GM21423 (cell line): Measurements from ENCODE around the gene PDE4D.
A peak's percentile ranks its signal among the peaks of the same experiment; 100 is the strongest.
"Not testable (repeated sequence)": the region's sequence is repeated elsewhere in the genome, so short reads cannot be mapped to it uniquely, and the experiment has no call there.

Experiments used
- ATAC-seq: cut with Tn5 transposase; IDR thresholded peaks from one replicate; pipeline ENCODE4 v1.9.1; 2021; ENCODE audit warnings: mild to moderate bottlenecking, moderate library complexity; ENCODE audit not compliant: unreplicated experiment

PDE4D gene

DNA sequence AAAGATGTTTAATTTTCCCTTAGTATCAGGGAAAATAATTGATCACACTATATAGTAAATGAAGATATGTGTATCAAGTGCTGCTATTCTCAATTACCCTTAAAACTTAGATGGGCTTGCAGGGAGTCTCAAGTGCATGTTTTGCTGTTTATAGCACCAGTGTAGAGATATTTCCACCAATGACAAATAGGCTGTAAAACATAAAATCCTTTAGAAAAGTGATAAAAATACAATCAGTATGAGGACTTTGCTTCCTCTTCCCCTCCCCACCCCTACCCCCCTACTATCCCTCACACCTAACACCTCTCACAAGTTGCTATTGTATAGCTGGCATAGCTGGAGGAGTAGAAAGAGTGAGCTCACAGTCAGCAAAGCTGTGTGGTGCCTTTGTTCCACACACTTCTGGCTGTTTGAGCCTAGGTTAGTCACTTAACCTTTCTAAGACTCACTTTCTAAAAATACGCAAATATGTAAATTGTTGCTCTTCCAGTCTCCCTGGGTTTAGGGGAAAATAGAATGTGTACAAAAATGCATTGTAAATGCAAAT is 93.1 kb downstream of the PDE4D start:
- no peak for ATAC-seq

- ATAC-seq, result peak; percentile 52
Observed at GRCh38 chr5:59799668-59800346, 93.7 kb downstream of the PDE4D start.

GRCh38 chr5:59798862-59799667 is 94.5 kb downstream of the PDE4D start:
- ATAC-seq, result peak; percentile 77

DNA sequence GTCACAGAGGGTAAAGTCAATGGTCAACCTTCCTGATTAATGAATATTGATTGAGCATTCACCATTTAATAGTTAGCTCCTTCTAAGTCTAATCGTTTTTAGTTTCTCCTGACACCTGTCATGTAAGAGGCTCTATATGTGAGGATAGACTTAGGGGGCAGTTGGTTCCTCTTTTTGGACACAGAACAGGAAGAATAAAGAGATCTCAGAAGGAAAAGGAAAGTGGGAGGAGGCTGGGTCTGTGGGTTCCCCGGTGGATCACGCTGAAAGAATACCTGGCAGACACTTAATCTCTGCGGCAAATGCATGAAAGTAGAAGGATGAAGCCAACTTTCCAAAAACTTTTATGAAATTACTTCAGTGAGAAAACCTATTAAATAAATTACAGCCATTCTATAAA is 98.4 kb downstream of the PDE4D start:
- ATAC-seq, result no peak

DNA sequence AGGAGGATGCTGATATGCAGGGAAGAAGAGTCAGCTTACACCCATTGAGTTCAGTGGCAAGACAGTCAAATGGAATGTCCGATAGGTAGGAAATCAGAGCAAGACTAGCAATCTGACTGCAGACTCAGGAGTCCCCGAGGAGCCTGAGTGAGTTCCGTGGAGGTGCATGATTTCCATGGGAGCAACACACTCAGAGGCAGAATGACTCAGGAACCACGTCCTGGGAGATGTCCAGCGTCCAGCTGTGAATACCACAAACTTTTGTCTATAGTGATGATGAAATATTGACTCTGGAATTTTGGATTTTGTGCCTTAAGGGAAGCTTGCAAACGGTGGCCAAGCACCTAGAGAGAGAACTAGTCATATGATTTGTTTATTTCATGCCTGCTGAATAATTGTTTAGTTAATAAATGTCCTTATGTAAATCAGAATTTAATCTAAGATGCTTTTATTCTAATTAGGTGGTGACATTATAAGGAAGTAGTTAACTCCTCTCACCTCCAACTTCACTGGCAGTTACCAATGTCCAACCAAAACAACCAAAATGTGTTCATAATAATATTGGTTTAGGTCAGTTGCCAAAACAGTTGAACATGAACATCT is 100.4 kb downstream of the PDE4D start:
- no peak for ATAC-seq

- no peak for ATAC-seq
Observed at GRCh38 chr5:59791617-59792016, 101.9 kb downstream of the PDE4D start.

- ATAC-seq, result peak; percentile 25
Observed at GRCh38 chr5:59790776-59791475, 102.6 kb downstream of the PDE4D start.

DNA sequence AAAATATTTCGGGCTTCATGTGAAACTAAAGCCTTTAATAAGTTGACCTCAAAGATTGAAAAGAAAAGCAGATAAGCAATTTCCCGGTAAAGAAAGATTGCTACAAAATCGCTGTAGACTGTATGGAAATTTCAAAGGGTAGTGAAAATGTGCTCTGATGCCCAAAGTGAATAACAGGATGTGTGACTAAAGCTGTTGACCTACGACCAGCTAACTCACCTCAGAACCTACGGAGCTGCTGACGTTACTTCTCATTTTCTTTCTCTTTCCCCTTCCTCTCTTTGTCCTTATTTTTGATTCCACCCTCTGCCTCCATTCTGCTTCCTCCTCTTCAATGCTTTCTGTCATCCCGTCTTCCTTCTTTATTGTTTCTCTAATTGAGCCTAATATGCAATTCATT is 103.2 kb downstream of the PDE4D start:
- ATAC-seq, result peak; percentile 74

DNA sequence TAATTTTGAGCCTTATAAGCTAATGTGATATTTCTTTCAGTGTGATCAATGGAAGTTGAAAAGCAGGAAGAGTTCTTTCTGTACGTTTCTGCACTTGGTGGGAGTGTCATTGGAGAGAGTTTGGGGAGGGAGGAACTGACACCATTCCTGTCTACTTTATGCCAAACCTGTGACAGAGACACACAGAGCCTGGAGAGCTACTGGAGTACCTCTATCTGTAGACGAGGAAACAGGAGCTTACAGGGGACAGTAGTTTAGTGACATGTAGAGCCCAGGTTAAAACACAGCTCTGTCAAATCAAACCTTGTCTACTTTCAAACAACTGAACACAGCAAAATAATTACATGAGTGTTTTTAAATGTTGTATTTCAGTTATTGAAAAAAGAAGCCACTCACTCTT is 103.6 kb downstream of the PDE4D start:
- no peak for ATAC-seq

- no peak for ATAC-seq
Observed at GRCh38 chr5:59789197-59789596, 104.3 kb downstream of the PDE4D start.

DNA sequence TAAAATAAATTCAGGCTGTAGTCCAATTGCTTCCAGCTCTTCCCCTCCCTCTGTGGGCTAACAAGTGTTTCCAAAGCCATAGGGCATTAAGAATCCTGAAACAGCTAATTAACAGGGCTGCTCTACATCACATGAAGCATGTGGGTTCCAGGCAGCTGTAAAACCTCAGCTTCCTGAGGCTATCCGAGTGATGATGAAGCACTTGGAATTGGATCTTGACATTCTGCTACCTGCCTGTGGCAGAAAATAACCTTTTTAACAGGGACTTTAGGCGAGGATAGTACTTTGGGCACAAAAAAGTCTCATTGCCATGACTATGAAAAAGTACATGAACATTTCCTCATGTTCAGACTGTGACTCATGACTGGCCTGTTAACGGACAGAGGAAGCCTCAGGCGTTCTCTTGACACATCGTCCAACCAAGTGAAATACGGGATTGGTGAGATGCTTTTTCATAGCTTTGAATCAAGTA is 107.2 kb downstream of the PDE4D start:
- ATAC-seq, result no peak

- no peak for ATAC-seq
Observed at GRCh38 chr5:59785676-59786333, 107.7 kb downstream of the PDE4D start.

- ATAC-seq, result not testable (repeated sequence)
Observed at GRCh38 chr5:59784708-59785107, 108.8 kb downstream of the PDE4D start.

GRCh38 chr5:59783264-59783663 is 110.3 kb downstream of the PDE4D start:
- no peak for ATAC-seq

- ATAC-seq, result no peak
Observed at GRCh38 chr5:59782856-59783255, 110.7 kb downstream of the PDE4D start.

GRCh38 chr5:59779453-59779852 is 114.1 kb downstream of the PDE4D start:
- no peak for ATAC-seq

GRCh38 chr5:59777028-59777427 is 116.5 kb downstream of the PDE4D start:
- ATAC-seq, result no peak

- ATAC-seq, result no peak
Observed at GRCh38 chr5:59773294-59773693, 120.2 kb downstream of the PDE4D start.

DNA sequence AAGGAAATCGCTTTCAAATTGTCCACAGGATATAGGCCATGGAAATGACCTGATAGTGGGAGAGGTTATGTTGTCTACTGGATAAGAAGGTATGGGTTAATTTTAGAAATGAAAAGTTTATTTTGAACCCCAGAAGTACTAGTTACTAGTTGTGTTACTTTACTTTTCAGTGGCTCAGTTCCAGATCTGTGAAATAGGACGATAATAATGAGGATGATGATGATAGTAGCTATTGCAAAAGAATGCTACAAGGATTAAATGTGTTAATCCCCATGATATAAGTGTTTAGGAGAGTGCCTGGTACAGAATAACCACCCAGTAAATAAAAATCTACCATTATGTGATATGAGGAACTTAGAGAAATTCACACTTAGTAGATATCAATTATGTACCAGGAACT is 120.8 kb downstream of the PDE4D start:
- ATAC-seq, result no peak

DNA sequence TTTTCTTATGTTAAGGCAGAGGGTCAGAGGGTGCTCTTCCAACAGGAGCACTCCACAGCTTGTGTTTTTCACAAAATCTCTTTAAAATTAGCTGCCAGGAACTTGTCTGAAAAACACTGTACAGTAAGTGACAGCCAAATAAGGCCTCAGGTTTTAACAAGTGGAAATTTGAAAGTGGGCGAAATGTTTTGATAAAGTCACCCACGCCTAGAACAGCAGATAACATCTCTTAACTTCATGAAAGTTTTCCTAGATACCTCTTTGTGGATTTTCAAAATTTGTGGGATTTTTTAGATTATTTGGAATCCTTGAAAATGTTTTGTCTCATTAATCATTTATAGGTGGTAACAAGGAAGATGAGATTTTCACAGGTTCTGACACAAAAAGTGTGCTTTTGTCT is 121.3 kb downstream of the PDE4D start:
- ATAC-seq, result no peak
